Skeletal muscle tissue (tissue), 4 donors: ENCODE measurements around the gene SLC16A11. TPM values are rescaled to one million over a fixed set of nuclear protein-coding genes. Genes with fewer than 3 reads are reported as not detected.
"Not testable (repeated sequence)": the region's sequence is repeated elsewhere in the genome, so short reads cannot be mapped to it uniquely, and the experiment has no call there.

ENCODE experiments used
- H3K27ac ChIP-seq: one replicate; pipeline ENCODE4 v1.7.0; 2013; ENCODE audit warnings: mild to moderate bottlenecking, low read depth, low read length, inconsistent platforms
- H3K27me3 ChIP-seq, 3 donors: one replicate each; pipeline ENCODE4 v1.7.0; 2013; ENCODE audit warnings: low read length in 3 of 3; ENCODE audit not compliant: control insufficient read depth in 3 of 3, insufficient read depth in 3 of 3
- H3K36me3 ChIP-seq, 3 donors: one replicate each; pipeline ENCODE4 v1.7.0; 2013; ENCODE audit warnings: low read length in 3 of 3; ENCODE audit not compliant: control insufficient read depth in 3 of 3, insufficient read depth in 3 of 3
- H3K4me1 ChIP-seq, 3 donors: one replicate each; pipeline ENCODE4 v1.7.0; 2013; ENCODE audit warnings: low read length in 3 of 3, mild to moderate bottlenecking in 3 of 3; ENCODE audit not compliant: control insufficient read depth in 3 of 3, insufficient read depth in 3 of 3
- H3K4me3 ChIP-seq, 3 donors: one replicate each; pipeline ENCODE4 v1.7.0; 2013; ENCODE audit warnings: low read length in 3 of 3
- H3K9ac ChIP-seq, 3 donors: one replicate each; pipeline ENCODE4 v1.7.0; 2013; ENCODE audit warnings: low read length in 3 of 3, mild to moderate bottlenecking in 3 of 3, moderate library complexity in 2 of 3, low read depth in 1 of 3
- H3K9me3 ChIP-seq, 3 donors: one replicate each; pipeline ENCODE4 v1.7.0; 2013; ENCODE audit warnings: low read length in 3 of 3; ENCODE audit not compliant: control insufficient read depth in 3 of 3
- total RNA-seq: library from RNA; depleted of rRNA; stranded (reverse); fragments of >200 nt; gene quantifications from one replicate; pipeline ENCODE4 v1.2.3, GENCODE V29; 2014
- donor health status: Osteomylitis.

The SLC16A11 gene, protein sequence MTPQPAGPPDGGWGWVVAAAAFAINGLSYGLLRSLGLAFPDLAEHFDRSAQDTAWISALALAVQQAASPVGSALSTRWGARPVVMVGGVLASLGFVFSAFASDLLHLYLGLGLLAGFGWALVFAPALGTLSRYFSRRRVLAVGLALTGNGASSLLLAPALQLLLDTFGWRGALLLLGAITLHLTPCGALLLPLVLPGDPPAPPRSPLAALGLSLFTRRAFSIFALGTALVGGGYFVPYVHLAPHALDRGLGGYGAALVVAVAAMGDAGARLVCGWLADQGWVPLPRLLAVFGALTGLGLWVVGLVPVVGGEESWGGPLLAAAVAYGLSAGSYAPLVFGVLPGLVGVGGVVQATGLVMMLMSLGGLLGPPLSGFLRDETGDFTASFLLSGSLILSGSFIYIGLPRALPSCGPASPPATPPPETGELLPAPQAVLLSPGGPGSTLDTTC
- total RNA-seq, result not detected

DNA sequence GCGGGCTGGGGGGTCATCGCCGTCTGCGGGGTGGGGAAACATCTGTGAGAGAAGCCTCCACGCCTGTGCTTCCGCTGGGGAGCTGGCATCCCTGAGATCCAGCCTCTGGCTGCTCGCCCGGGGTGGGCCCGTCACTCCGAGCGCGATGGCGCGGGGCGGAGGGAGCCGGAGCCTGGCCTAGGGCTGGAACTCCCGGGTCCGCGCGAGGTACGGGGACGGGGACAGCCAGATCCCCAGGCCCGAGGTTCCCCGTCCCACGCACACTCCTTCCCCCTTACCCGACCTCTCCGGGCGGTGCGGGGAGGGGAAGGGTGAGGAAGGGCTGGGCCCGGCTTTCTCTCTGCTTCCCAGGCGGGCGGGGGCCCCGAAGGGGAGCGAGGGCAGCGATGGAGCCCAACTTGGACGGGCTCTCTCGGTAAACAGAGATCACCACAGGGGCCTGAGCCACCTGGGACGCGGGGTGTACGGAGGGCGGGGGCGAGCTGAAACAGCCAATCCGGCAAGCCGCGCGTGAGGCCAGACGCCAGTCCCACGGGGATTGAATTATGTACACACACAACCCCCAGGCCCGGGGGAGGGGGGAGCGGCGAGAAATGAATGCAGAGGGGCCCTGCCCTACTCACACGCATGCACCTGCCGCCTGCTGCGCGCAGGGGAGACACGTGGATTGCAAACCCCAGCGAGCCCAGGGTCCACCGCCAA is at the start of gene SLC16A11:
TSS of gene SLC16A11 (minus strand) at position 596 of the 702 bp plus-strand sequence. CDS start at position 17, 579 bp downstream.
- H3K36me3 ChIP-seq, result no peaks in the 10 kb centered on the region
- H3K4me1 ChIP-seq, result peaks cover 13 to 20% (median 15%) of the 10 kb centered on the region in 3 donors
- no peaks in the 10 kb centered on the region for H3K9me3 ChIP-seq
- peaks cover 20 to 31% (median 27%) of the 10 kb centered on the region in 3 donors for H3K27me3 ChIP-seq
- H3K4me3 ChIP-seq, result peak within 1 kb of the TSS; percentile 24 to 70 (median 54)
- peak within 1 kb of the TSS in 2 of 3 donors; percentile 38 to 68 for H3K9ac ChIP-seq
- H3K27ac ChIP-seq, result no peak within 1 kb of the TSS

DNA sequence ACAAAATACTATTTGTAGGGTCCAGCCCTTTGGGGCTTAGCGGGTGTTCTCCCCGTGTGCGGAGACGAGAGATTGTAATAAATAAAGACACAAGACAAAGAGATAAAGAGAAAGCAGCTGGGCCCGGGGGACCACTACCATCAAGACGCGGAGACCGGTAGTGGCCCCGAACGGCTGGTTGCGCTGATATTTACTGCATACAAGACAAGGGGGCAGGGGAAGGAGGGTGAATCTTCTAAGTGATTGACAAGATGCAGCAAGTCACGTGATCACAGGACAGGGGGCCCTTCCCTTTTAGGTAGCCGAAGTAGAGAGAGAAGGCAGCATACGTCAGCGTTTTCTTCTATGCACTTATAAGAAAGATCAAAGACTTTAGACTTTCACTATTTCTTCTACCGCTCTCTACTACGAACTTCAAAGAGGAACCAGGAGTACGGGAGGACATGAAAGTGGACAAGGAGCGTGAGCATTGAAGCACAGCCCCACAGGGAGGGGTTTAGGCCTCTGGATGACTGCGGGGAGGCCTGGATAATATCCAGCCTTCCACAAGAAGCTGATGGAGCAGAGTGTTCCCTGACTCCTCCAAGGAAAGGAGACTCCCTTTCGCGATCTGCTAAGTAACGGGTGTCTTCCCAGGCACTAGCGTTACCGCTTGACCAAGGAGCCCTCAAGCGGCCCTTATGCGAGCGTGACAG is 47.6 kb upstream of the SLC16A11 start:
- not testable (repeated sequence) for H3K36me3 ChIP-seq, H3K27ac ChIP-seq, H3K9ac ChIP-seq, H3K4me1 ChIP-seq, H3K4me3 ChIP-seq, H3K9me3 ChIP-seq
- H3K27me3 ChIP-seq, result peaks cover 3 to 10% (median 4%) of the 10 kb centered on the region in 3 donors

DNA sequence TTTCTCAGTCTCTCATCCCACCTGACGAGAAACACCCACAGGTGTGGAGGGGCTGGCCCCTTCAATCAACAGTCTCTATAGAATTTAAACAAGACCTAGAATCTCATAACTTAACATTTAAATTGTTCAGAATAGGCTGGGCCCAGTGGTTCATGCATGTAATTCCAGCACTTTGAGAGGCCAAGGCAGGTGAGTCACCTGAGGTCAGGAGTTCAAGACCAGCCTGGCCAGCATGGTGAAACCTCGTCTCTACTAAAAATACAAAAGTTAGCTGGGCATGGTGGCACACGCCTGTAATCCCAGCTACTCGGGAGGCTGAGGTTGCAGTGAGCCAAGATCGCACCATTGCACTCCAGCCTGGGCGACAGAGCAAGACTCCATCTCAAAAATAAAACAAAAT is 45.7 kb upstream of the SLC16A11 start:
- H3K9ac ChIP-seq, H3K4me3 ChIP-seq, H3K9me3 ChIP-seq, H3K4me1 ChIP-seq, H3K27ac ChIP-seq, H3K27me3 ChIP-seq, H3K36me3 ChIP-seq: not testable (repeated sequence)

DNA sequence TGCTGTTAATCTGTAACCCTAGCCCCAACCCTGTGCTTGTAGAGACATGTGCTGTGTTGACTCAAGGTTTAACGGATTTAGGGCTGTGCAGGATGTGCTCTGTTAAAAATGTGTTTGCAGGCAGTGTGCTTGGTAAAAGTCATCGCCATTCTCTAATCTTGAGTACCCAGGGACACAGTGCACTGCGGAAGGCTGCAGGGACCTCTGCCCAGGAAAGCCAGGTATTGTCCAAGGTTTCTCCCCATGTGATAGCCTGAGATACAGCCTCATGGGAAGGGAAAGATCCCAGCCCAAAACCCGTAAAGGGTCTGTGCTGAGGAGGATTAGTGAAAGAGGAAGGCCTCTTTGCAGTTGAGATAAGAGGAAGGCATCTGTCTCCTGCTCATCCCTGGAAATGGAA is 44.5 kb upstream of the SLC16A11 start:
- H3K27me3 ChIP-seq, H3K9ac ChIP-seq, H3K36me3 ChIP-seq, H3K27ac ChIP-seq, H3K4me3 ChIP-seq, H3K9me3 ChIP-seq, H3K4me1 ChIP-seq: not testable (repeated sequence)

GRCh38 chr17:7084088-7084487 is 40.2 kb upstream of the SLC16A11 start:
- Histone ChIP-seq H3K4me1 (peaks cover 0 to 10% (median 10%) of the 10 kb centered on the region in 3 donors), H3K4me3 (no peak overlapping the region), H3K27ac (peak overlapping the region; percentile 16), H3K9me3 (no peaks in the 10 kb centered on the region), H3K36me3 (no peaks in the 10 kb centered on the region), H3K9ac (no peak overlapping the region), H3K27me3 (peaks cover 0 to 7% (median 3%) of the 10 kb centered on the region in 3 donors)

GRCh38 chr17:7083592-7083991 is 39.7 kb upstream of the SLC16A11 start:
- Histone ChIP-seq H3K4me3 (no peak overlapping the region), H3K9me3 (no peaks in the 10 kb centered on the region), H3K27ac (no peak overlapping the region), H3K36me3 (no peaks in the 10 kb centered on the region), H3K4me1 (peaks cover 0 to 10% (median 10%) of the 10 kb centered on the region in 3 donors), H3K27me3 (peaks cover 0 to 7% (median 3%) of the 10 kb centered on the region in 3 donors), H3K9ac (no peak overlapping the region)

DNA sequence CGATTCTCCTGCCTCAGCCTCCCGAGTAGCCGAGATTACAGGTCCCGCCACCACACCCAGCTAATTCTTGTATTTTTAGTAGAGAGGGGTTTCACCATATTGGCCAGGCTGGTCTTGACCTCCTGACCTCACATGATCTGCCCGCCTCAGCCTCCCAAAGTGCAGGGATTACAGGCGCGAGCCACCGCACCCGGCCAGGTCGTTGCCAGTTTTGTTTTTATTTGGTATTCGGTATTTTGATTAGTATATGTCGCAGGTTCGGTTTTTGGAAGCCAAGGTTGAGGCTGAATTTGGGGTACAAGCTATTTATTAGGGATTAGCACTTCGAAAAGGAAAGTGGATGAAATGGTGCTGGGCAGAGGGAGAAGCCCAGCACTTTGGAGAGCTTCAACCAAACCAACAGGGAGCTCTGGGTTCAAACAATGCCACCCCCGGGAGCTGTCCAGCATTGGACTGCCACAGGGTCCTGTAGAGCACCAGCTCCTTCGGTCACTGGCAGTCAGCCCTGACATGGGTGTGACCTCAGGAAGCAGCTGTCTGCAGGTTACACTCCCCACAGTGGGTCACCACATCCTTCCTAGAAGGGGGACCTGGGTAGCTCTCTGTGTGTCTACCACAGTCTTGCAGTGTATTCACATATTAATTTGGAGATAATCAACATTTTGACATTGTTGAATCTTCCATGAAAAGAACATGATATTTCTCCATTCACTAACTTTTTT is 37.6 kb upstream of the SLC16A11 start:
- H3K36me3 ChIP-seq, result no peaks in the 10 kb centered on the region
- no peaks in the 10 kb centered on the region for H3K9me3 ChIP-seq
- no peak overlapping the region for H3K4me3 ChIP-seq
- peaks cover 0 to 10% (median 10%) of the 10 kb centered on the region in 3 donors for H3K4me1 ChIP-seq
- H3K27ac ChIP-seq, result no peak overlapping the region
- H3K27me3 ChIP-seq, result peaks cover 0 to 4% (median 3%) of the 10 kb centered on the region in 3 donors
- H3K9ac ChIP-seq, result no peak overlapping the region

DNA sequence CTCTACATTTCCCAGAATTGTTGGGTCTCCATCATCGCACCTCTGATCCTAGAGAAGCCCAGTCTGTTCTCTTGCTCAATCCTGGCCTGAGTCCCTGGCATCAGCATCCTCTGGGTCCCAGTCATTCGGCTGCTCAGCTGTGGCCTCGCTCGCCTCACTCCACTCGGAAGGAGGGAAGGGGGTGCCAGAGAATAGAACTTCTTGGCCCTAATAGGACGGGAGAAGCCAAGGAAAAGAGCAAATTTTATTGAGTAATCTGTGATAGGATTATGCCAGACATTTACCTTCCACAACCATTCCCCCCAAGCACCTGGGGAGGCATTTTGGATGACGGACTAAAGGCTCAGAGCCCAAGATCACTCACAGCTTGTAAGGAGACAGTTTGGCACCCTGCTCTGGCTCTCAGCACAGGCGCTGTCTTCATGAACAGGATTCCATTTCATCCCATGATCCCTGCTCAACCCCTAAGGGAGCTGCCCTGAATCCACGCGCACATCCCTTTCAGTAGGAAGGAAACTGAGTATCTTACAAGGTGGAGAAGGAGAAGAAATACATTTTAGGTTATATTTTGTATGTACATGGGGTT is 36.7 kb upstream of the SLC16A11 start:
- H3K9ac ChIP-seq, result no peak overlapping the region
- H3K4me1 ChIP-seq, result peaks cover 0 to 10% (median 10%) of the 10 kb centered on the region in 3 donors
- H3K27me3 ChIP-seq, result peaks cover 0 to 4% (median 3%) of the 10 kb centered on the region in 3 donors
- H3K4me3 ChIP-seq, result peak overlapping the region in 2 of 3 donors; percentile 36 to 56
- H3K27ac ChIP-seq, result peak overlapping the region; percentile 69
- no peaks in the 10 kb centered on the region for H3K9me3 ChIP-seq
- no peaks in the 10 kb centered on the region for H3K36me3 ChIP-seq
